ENCODE results near the gene KAT8.

The KAT8 gene

DNA sequence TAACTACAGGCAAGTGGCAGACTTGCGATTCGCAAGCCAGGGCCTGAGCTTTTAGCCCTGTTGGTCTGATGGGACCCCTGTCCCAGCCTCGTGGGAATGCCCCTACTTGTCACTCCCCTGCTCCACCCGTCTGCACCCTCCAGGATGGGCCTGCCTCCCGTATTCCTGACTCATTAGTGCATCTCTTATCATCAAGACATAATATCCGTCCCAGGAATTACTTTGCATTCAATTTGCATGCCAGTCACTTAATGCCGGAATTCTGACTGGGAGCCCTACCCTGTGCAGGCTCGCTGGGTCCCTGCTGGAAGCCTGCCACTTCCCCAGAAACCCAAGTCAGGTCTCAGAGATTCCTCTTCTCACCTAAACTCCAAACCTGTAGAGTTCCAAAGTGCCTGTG, 32.1 kb upstream of the KAT8 start:
- H3K36me3 ChIP-seq (ENCODE audit: control insufficient read depth, insufficient read depth, low read length, severe bottlenecking) = peaks cover 22% of the 10 kb centered on the region
- H3K4me1 ChIP-seq (ENCODE audit: control insufficient read depth, insufficient read depth, low read length) = peaks cover 13% of the 10 kb centered on the region
- DNase-seq (ENCODE audit: low read depth) = no peak
- H3K4me3 ChIP-seq (ENCODE audit: low read length) = no peak overlapping the region
- no peaks in the 10 kb centered on the region for H3K9me3 ChIP-seq (ENCODE audit: control insufficient read depth, low read length)
- no peak overlapping the region for H3K9ac ChIP-seq (ENCODE audit: low read length)
- H3K27me3 ChIP-seq (replicated peaks; ENCODE audit: control insufficient read depth, insufficient read depth, low read length) = no peaks in the 10 kb centered on the region

GRCh38 chr16:31085873-31086628, 31.4 kb upstream of the KAT8 start:
- Histone ChIP-seq H3K27me3 (replicated peaks; ENCODE audit: control insufficient read depth, insufficient read depth, low read length) (no peaks in the 10 kb centered on the region), H3K4me3 (ENCODE audit: low read length) (no peak overlapping the region), H3K36me3 (ENCODE audit: control insufficient read depth, insufficient read depth, low read length, severe bottlenecking) (peaks cover 21% of the 10 kb centered on the region), H3K9ac (ENCODE audit: low read length) (no peak overlapping the region), H3K4me1 (ENCODE audit: control insufficient read depth, insufficient read depth, low read length) (peaks cover 17% of the 10 kb centered on the region), H3K9me3 (ENCODE audit: control insufficient read depth, low read length) (no peaks in the 10 kb centered on the region)
- no peak for DNase-seq (ENCODE audit: low read depth)

DNA sequence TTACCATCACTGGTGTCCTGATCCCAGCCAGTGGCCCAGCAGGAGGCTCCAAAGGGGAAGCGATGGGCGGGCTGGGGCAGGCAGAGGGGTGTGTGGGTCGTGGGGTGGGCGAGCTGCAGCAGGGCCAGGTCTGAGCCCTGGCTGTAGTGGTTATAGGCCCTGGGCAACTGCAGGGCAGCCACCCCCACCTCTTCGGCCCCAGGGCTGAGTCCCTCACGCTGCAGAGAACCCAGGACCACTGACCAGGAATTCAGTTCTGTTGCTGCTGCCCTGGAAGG, 30.9 kb upstream of the KAT8 start:
- peaks cover 23% of the 10 kb centered on the region for H3K36me3 ChIP-seq (ENCODE audit: control insufficient read depth, insufficient read depth, low read length, severe bottlenecking)
- H3K27me3 ChIP-seq (replicated peaks; ENCODE audit: control insufficient read depth, insufficient read depth, low read length) = no peaks in the 10 kb centered on the region
- DNase-seq (ENCODE audit: low read depth) = no peak
- H3K9ac ChIP-seq (ENCODE audit: low read length) = no peak overlapping the region
- no peaks in the 10 kb centered on the region for H3K9me3 ChIP-seq (ENCODE audit: control insufficient read depth, low read length)
- peaks cover 17% of the 10 kb centered on the region for H3K4me1 ChIP-seq (ENCODE audit: control insufficient read depth, insufficient read depth, low read length)
- no peak overlapping the region for H3K4me3 ChIP-seq (ENCODE audit: low read length)

DNA sequence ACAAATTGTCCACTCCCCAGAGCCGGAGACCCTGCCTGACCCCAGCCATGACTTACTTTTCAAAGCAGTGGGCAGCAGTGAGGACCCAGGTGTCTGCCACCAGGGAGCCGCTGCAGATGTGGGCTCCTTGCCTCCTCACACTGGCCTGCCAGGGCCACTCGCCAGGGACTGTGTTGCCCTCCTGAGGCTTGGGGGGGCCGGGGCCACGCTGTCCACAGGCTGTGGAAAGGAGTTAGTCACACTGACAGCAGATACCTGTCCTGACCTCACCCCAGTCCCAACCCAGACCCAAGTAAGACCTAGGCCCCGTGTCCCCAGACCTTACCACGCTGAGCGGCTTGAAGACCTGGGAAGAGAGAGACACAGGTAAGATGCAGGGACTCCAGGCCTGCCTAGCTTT, 30.0 kb upstream of the KAT8 start:
- no peak overlapping the region for H3K9ac ChIP-seq (ENCODE audit: low read length)
- H3K4me1 ChIP-seq (ENCODE audit: control insufficient read depth, insufficient read depth, low read length) = peaks cover 16% of the 10 kb centered on the region
- H3K9me3 ChIP-seq (ENCODE audit: control insufficient read depth, low read length) = no peaks in the 10 kb centered on the region
- no peak overlapping the region for H3K4me3 ChIP-seq (ENCODE audit: low read length)
- peaks cover 23% of the 10 kb centered on the region for H3K36me3 ChIP-seq (ENCODE audit: control insufficient read depth, insufficient read depth, low read length, severe bottlenecking)
- DNase-seq (ENCODE audit: low read depth) = no peak
- no peaks in the 10 kb centered on the region for H3K27me3 ChIP-seq (replicated peaks; ENCODE audit: control insufficient read depth, insufficient read depth, low read length)

DNA sequence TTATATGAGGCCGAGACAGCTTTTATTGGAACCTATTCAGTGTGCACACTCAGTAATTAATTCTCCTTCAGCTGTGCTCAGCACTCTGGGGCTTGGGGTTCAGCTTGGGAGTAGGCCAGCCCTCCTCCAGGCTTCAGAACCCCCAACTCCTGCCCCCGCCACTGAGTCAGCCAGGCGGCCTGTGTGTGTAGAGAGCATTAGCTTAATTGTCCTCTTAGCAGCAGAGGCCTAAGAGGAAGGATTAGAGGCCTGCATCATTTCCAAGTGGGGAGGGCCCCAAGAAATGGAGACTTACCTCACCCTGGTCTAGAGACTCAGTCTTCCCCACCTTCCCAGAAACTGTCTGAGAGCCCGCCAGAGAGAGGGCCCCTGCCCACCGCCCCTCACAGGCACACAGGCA, 29.5 kb upstream of the KAT8 start:
- Histone ChIP-seq H3K4me3 (ENCODE audit: low read length) (no peak overlapping the region), H3K36me3 (ENCODE audit: control insufficient read depth, insufficient read depth, low read length, severe bottlenecking) (peaks cover 23% of the 10 kb centered on the region), H3K4me1 (ENCODE audit: control insufficient read depth, insufficient read depth, low read length) (peaks cover 16% of the 10 kb centered on the region), H3K9me3 (ENCODE audit: control insufficient read depth, low read length) (no peaks in the 10 kb centered on the region), H3K27me3 (replicated peaks; ENCODE audit: control insufficient read depth, insufficient read depth, low read length) (no peaks in the 10 kb centered on the region), H3K9ac (ENCODE audit: low read length) (no peak overlapping the region)
- DNase-seq (ENCODE audit: low read depth) = no peak

DNA sequence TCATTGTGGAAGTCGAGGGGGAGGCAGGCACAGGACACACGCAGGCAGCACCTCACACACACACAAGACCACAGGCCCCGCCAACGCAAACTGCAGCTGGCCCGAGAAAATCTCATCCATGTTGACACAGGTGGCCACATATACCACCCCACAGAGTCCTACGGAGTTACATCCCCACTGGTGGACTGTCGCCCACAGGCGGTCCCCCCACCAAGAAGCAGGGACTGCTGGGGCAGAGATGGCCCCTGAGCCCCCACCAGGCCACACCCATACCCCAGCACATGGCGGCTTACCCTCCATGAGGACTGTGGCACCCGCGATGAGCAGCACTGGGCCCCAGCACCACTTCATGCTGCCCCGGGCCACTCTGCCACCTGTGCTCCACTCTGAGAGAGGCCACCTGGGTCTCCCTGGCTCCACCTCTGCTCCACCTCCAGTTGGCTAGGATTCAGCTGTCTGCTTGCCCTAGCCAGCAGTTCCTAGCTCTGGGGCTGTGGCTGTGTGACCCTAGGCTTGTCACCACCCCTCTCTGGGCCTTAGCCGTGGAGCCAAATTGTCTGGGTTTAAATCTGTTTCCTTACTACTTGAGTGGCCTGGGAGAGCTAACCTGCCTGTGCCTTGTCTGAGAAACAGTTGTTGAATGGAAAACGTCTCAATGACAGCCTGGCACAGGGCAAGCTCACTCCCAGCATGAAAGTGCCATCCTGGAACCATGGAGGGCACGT, 28.8 kb upstream of the KAT8 start, which contains the start of gene PRSS53:
Gene PRSS53, minus strand, starts transcription at position 485 of the 725 bp plus-strand sequence. Its CDS starts 134 bp downstream, at position 351.
- no peak within 1 kb of the TSS for H3K4me3 ChIP-seq (ENCODE audit: low read length)
- peaks cover 14% of the 10 kb centered on the region for H3K4me1 ChIP-seq (ENCODE audit: control insufficient read depth, insufficient read depth, low read length)
- H3K9ac ChIP-seq (ENCODE audit: low read length) = no peak within 1 kb of the TSS
- no peaks in the 10 kb centered on the region for H3K27me3 ChIP-seq (replicated peaks; ENCODE audit: control insufficient read depth, insufficient read depth, low read length)
- peaks cover 23% of the 10 kb centered on the region for H3K36me3 ChIP-seq (ENCODE audit: control insufficient read depth, insufficient read depth, low read length, severe bottlenecking)
- no peaks in the 10 kb centered on the region for H3K9me3 ChIP-seq (ENCODE audit: control insufficient read depth, low read length)
- DNase-seq (ENCODE audit: low read depth) = no peak

- no peaks in the 10 kb centered on the region for H3K27me3 ChIP-seq (replicated peaks; ENCODE audit: control insufficient read depth, insufficient read depth, low read length)
- peaks cover 18% of the 10 kb centered on the region for H3K4me1 ChIP-seq (ENCODE audit: control insufficient read depth, insufficient read depth, low read length)
- H3K36me3 ChIP-seq (ENCODE audit: control insufficient read depth, insufficient read depth, low read length, severe bottlenecking) = peaks cover 18% of the 10 kb centered on the region
- no peaks in the 10 kb centered on the region for H3K9me3 ChIP-seq (ENCODE audit: control insufficient read depth, low read length)
- no peak overlapping the region for H3K4me3 ChIP-seq (ENCODE audit: low read length)
- DNase-seq (ENCODE audit: low read depth) = no peak
- H3K9ac ChIP-seq (ENCODE audit: low read length) = no peak overlapping the region
Measured at GRCh38 chr16:31089199-31089598, 28.3 kb upstream of the KAT8 start.

GRCh38 chr16:31090540-31090939, 26.9 kb upstream of the KAT8 start:
- Histone ChIP-seq H3K4me3 (ENCODE audit: low read length) (no peak overlapping the region), H3K36me3 (ENCODE audit: control insufficient read depth, insufficient read depth, low read length, severe bottlenecking) (peaks cover 14% of the 10 kb centered on the region), H3K9ac (ENCODE audit: low read length) (peak overlapping the region; percentile 22), H3K27me3 (replicated peaks; ENCODE audit: control insufficient read depth, insufficient read depth, low read length) (no peaks in the 10 kb centered on the region), H3K9me3 (ENCODE audit: control insufficient read depth, low read length) (no peaks in the 10 kb centered on the region), H3K4me1 (ENCODE audit: control insufficient read depth, insufficient read depth, low read length) (peaks cover 23% of the 10 kb centered on the region)
- peak; percentile 14 for DNase-seq (ENCODE audit: low read depth)

DNA sequence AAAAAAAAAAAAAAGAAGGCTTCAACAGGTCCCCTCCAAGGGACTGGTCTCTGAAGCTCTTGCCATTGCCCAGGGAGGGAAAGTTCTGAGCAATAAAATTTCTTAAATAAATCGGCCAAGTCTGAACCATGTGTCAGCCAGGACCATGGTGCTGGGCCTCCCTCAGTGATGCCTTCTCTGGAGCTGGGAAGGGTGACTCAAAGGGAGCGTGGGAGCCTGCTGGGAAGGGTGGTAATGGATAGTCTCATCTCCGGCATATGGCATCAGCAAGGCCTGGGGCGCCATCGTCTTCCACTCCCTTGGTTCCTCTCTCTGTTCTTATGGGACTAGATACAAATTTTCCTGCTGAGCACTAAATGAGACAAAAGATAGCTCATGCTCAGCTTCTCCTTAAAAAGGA, 25.1 kb upstream of the KAT8 start:
- no peak for DNase-seq (ENCODE audit: low read depth)
- H3K4me3 ChIP-seq (ENCODE audit: low read length) = no peak overlapping the region
- no peaks in the 10 kb centered on the region for H3K9me3 ChIP-seq (ENCODE audit: control insufficient read depth, low read length)
- H3K27me3 ChIP-seq (replicated peaks; ENCODE audit: control insufficient read depth, insufficient read depth, low read length) = no peaks in the 10 kb centered on the region
- H3K9ac ChIP-seq (ENCODE audit: low read length) = peak overlapping the region; percentile 23
- peaks cover 26% of the 10 kb centered on the region for H3K4me1 ChIP-seq (ENCODE audit: control insufficient read depth, insufficient read depth, low read length)
- H3K36me3 ChIP-seq (ENCODE audit: control insufficient read depth, insufficient read depth, low read length, severe bottlenecking) = peaks cover 14% of the 10 kb centered on the region

GRCh38 chr16:31093132-31093703, 24.2 kb upstream of the KAT8 start:
- H3K4me3 ChIP-seq (ENCODE audit: low read length) = peak overlapping the region; percentile 88
- no peaks in the 10 kb centered on the region for H3K9me3 ChIP-seq (ENCODE audit: control insufficient read depth, low read length)
- H3K27me3 ChIP-seq (replicated peaks; ENCODE audit: control insufficient read depth, insufficient read depth, low read length) = no peaks in the 10 kb centered on the region
- peaks cover 26% of the 10 kb centered on the region for H3K4me1 ChIP-seq (ENCODE audit: control insufficient read depth, insufficient read depth, low read length)
- H3K9ac ChIP-seq (ENCODE audit: low read length) = peak overlapping the region; percentile 92
- peak; percentile 61 for DNase-seq (ENCODE audit: low read depth)
- peaks cover 14% of the 10 kb centered on the region for H3K36me3 ChIP-seq (ENCODE audit: control insufficient read depth, insufficient read depth, low read length, severe bottlenecking)

DNA sequence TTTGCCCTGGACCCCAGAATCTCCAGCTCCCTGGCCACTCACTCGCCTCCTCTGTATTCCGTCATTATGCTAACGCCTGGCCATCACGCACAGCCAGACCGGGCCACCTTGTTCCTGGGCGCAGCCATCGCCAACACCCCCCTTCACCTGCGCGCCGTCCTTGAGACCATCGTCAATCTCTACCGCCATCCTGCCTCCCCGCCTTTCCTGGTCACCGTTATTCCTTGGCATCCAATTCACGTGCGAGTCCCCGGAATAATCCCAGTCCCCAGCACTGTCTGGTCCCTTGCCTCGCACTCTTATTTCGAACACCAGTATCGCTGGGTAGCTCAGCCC, 23.4 kb upstream of the KAT8 start:
- peak overlapping the region; percentile 88 for H3K4me3 ChIP-seq (ENCODE audit: low read length)
- H3K4me1 ChIP-seq (ENCODE audit: control insufficient read depth, insufficient read depth, low read length) = peaks cover 26% of the 10 kb centered on the region
- DNase-seq (ENCODE audit: low read depth) = peak; percentile 47
- no peaks in the 10 kb centered on the region for H3K9me3 ChIP-seq (ENCODE audit: control insufficient read depth, low read length)
- H3K27me3 ChIP-seq (replicated peaks; ENCODE audit: control insufficient read depth, insufficient read depth, low read length) = no peaks in the 10 kb centered on the region
- peak overlapping the region; percentile 92 for H3K9ac ChIP-seq (ENCODE audit: low read length)
- peaks cover 12% of the 10 kb centered on the region for H3K36me3 ChIP-seq (ENCODE audit: control insufficient read depth, insufficient read depth, low read length, severe bottlenecking)
